Activated CD4-positive, CD25-positive, alpha-beta regulatory T cell (primary cell): ENCODE data around the gene NPNT.

Experiments used
- DNase-seq, 4 experiments: peaks; one replicate each; lab custom pipeline; 2025; lab: John Stamatoyannopoulos, UW

The NPNT gene

GRCh38 chr4:105970371-105970770 is 75.1 kb downstream of the NPNT start:
- DNase-seq: no peak

- DNase-seq: no peak
Observed at GRCh38 chr4:105971036-105971435, 75.8 kb downstream of the NPNT start.

GRCh38 chr4:105972946-105973621 is 77.8 kb downstream of the NPNT start:
- DNase-seq: no peak

- DNase-seq: no peak
Observed at GRCh38 chr4:105976915-105977314, 81.6 kb downstream of the NPNT start.

GRCh38 chr4:105978684-105979296 is 83.5 kb downstream of the NPNT start:
- DNase-seq: no peak

- DNase-seq: no peak
Observed at GRCh38 chr4:105979506-105979905, 84.2 kb downstream of the NPNT start.

GRCh38 chr4:105988671-105989070 is 93.4 kb downstream of the NPNT start:
- DNase-seq: no peak

GRCh38 chr4:105989485-105990242 is 94.4 kb downstream of the NPNT start:
- DNase-seq: no peak

GRCh38 chr4:105990933-105991332 is 95.7 kb downstream of the NPNT start:
- DNase-seq: no peak

GRCh38 chr4:105991726-105992125 is 96.5 kb downstream of the NPNT start:
- no peak for DNase-seq

GRCh38 chr4:105992641-105993305 is 97.5 kb downstream of the NPNT start:
- DNase-seq: no peak

- no peak for DNase-seq
Observed at GRCh38 chr4:105994061-105994460, 98.8 kb downstream of the NPNT start.

- no peak for DNase-seq
Observed at GRCh38 chr4:105994841-105995501, 99.7 kb downstream of the NPNT start.

- DNase-seq: no peak
Observed at GRCh38 chr4:105996845-105997244, 101.6 kb downstream of the NPNT start.

GRCh38 chr4:105998171-105999063 is 103.1 kb downstream of the NPNT start:
- DNase-seq: no peak

- no peak for DNase-seq
Observed at GRCh38 chr4:106002994-106003393, 107.7 kb downstream of the NPNT start.

GRCh38 chr4:106010761-106011160 is 115.5 kb downstream of the NPNT start:
- no peak for DNase-seq

GRCh38 chr4:106011387-106011786 is 116.1 kb downstream of the NPNT start:
- DNase-seq: no peak

- no peak for DNase-seq
Observed at GRCh38 chr4:106017975-106018374, 122.7 kb downstream of the NPNT start.

- DNase-seq: no peak
Observed at GRCh38 chr4:106019771-106020170, 124.5 kb downstream of the NPNT start.
